HG03439 (cell line): ENCODE measurements around the gene RAB25.

ENCODE experiments used
- ATAC-seq: cut with Tn5 transposase; IDR thresholded peaks from one replicate; pipeline ENCODE4 v1.9.1; 2021; ENCODE audit warnings: mild to moderate bottlenecking, moderate library complexity; ENCODE audit not compliant: unreplicated experiment

RAB25 gene

GRCh38 chr1:156078728-156079127 lies 17.8 kb downstream of the RAB25 start:
- ATAC-seq = no peak

- ATAC-seq = no peak
Measured at GRCh38 chr1:156079762-156080161, 18.8 kb downstream of the RAB25 start.

GRCh38 chr1:156080241-156080862 lies 19.4 kb downstream of the RAB25 start:
- no peak for ATAC-seq

- ATAC-seq = no peak
Measured at GRCh38 chr1:156080863-156081179, 19.9 kb downstream of the RAB25 start.

DNA sequence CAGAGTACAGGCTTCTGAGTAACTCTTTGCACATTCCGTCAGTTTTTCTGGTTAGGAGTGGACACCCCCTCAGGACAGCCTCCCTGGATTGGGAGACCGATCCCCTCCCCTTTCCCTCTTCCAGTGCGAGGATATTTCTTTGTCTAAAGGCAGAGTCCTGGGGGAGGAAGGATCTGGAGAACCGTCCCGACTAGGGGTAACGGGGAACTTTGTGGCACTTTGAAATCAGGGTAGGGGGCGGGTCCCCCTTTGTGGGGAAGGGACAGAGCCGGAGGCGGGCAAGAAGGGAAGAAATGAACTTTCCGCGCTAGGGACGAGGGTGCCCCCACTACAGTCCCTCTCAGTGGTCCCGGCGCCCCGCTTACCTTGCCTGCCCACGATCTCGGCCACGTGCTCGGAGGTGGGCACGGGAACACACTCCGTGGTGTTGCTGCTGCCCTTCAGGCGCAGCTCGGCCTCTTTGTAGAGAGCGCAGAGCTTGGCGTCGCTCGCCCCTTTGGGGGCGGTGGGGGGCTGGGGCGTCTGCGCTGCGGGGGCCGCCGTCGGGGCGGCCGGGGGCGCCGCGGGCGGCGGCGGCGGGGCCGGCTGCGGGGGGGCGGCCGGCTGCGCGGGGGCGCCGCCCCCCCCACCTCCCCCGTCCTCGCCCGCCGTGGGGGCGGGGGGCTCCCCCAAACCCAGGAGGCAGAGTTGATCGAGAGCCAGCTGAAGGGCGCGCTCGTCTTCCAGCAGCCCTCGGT lies 20.4 kb downstream of the RAB25 start:
- ATAC-seq = no peak

DNA sequence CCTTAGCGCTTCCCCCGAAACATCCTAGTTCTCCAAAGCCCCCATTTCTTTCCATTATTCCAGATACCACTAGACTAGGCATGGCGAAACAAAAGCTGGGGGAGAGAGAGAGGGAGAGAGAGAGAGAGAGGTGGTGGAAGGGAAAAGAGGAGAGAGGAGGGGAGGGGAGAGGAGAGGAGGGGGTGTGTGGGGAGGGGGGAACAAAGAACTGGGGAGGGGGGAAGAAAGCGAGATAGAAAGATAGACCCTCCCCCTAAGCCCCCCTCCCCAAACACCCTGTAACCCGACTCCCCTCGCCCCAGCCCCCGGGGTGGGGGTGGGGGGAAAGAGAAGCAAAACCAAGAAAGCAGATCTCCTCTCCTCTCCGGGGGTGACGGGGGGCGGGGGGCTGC lies 21.0 kb downstream of the RAB25 start:
- no peak for ATAC-seq

DNA sequence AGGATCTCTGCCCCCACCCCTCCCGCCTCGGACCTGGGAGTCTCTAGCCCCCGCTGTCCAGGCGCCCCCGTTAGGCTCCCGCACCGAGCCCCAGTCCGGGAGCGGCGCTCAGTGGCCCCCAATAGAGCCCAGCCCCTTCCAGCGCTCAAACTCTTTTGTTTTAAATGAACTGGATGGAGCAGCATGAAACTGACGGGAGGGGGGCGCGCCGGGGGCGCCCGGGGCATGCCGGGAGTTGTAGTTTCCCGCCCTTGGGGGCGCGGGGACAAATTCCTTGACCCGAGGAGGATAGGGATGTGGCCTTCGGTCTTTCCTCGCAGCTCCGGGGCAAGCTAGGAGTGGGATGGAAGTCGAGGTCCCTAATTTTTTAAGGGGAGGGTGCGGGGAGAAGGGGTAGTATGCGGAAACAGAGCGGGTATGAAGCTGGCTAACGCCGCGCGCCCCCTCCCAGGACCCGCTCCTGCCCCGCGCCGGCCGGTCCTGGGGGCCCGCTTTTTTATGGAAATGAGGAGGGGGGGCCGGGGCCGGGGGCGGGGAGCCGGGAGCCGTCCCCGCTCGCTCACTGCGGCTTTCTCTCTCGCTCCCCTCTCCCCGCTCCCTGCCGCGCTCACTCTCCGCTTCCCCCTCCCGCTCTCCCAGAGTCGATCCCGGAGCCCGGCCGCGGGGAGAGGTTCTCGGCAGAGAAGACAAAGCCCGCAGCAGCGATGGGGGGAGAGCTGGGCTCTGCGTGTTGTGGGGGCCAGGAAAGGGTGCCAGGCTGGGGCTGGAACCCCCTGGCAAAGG lies 21.5 kb downstream of the RAB25 start, which contains the start of gene MEX3A:
MEX3A (minus strand) TSS at position 157 of the 783 bp plus-strand sequence. CDS start 467 bp downstream, outside the sequence.
- no peak for ATAC-seq

DNA sequence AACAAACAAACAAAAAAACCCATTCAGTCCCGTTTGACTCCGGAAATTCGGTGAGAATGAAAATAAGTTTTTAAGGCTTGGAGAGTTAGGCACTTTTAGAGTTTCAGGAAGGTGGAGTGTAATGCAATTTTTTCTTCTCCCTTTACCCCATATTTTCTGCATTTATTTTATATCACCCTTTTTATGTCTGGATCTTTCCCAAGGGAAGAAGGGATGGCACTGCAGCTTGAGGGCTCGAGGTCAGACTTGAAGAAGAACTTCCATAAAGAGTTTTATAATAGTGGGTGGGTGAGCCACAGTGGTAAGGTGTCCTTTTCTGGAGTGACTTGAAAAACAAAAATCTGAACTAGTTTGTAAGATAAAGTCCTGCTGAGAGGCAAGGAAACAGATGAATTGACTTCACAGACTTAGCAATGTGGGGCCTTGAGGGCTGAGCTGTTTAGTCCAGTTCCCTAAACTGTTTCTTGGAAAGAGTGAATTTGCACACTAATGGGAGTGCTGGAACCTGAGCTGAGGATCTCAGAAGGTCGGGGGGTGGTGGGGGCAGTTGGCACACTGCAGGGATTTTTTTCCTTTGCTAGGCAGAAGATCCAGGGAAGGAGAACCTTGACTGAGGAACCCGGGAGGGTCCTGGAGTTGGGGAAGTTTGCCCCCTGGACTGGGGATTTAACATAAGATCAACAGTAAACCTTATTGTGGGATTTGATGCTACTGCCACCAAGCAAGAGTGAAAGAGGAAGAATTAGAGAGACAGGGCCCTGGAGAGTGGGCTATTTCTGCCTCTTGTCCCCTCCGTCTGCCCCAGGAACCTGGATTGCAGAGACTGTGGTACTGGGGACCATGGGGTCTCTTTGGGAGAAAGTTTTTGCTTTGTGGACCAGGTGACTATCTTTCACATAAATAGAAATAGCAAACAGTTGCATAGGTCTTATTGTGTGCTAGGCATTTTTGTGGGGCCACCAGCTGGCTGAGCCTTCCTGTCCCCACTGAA lies 23.1 kb downstream of the RAB25 start:
- ATAC-seq = no peak

DNA sequence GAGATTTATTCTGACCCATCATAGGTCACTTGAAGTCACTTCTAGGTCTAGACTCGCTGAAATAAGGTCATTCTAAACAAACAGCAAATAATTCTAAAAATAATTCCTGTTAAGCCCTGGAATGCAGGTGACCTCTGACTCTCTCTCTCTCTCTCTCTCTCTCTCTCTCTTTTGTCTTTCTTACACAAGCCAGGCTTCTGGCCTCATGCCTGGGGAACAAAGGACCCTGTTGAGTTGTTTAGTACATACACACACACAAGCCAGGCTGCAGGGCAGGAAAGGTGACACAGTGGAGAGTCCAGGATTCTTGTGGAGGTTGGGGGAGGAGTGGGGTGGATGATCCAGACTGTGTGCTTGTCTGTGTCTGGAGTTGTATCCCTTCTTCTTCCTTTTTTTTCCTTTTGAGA lies 25.3 kb downstream of the RAB25 start:
- no peak for ATAC-seq

GRCh38 chr1:156089704-156090103 lies 28.7 kb downstream of the RAB25 start:
- ATAC-seq = no peak

GRCh38 chr1:156090138-156090839 lies 29.3 kb downstream of the RAB25 start:
- no peak for ATAC-seq

DNA sequence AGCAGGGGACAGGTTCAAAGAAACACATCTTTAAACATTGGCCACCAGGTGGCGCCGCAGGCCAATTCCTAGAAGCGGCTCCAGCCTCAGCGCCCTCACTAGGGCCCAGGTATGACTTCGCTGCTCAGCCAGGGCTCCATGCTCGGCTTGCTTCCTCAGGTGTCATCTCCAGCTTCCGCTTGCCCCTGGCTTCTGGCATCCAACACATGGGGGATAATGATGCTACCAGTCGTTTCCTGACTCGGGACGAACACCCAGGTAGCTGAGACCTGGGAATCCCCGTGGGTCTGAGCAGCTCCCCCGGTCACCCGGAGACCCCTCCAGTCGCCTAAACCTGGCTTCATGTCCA lies 29.9 kb downstream of the RAB25 start:
- no peak for ATAC-seq

GRCh38 chr1:156091610-156092009 lies 30.6 kb downstream of the RAB25 start:
- no peak for ATAC-seq

- ATAC-seq = no peak
Measured at GRCh38 chr1:156095906-156096508, 35.0 kb downstream of the RAB25 start.

DNA sequence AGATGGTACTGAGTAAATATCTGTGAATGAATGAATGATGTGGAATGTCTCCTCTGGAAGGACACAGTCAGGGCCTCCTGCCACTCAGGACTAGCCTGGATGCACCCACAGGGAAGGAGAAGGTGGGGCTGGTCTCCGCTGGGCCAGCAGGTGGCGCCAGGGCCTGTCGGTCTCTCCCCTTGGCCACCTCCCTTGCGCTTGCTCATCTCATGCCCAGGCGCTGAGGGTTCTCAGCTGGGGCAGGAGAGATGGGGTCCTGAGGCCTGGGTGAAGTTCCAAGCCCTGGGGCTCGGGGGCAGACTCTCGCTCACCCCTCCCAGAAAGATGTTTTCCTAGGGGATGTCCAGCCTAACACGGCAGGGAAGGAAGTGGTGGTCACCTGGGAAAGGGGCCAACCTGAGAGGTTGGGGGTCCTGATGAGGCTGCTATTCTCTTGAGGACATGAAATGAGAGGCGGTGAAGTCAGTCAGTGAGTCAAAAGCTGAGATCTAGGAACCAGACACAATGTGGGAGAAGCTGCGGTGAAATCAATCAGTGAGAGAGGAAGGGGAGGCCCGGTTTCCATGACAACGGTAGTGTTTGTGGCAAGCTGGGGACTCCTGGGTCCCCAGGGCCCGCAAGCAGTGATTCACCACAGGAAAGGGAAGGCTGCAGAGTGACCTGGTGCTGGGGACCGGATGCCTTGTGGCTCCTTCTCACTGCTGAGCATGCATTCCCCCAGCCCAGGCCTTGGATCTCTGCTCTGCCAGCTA lies 35.9 kb downstream of the RAB25 start:
- ATAC-seq = peak; percentile 72

DNA sequence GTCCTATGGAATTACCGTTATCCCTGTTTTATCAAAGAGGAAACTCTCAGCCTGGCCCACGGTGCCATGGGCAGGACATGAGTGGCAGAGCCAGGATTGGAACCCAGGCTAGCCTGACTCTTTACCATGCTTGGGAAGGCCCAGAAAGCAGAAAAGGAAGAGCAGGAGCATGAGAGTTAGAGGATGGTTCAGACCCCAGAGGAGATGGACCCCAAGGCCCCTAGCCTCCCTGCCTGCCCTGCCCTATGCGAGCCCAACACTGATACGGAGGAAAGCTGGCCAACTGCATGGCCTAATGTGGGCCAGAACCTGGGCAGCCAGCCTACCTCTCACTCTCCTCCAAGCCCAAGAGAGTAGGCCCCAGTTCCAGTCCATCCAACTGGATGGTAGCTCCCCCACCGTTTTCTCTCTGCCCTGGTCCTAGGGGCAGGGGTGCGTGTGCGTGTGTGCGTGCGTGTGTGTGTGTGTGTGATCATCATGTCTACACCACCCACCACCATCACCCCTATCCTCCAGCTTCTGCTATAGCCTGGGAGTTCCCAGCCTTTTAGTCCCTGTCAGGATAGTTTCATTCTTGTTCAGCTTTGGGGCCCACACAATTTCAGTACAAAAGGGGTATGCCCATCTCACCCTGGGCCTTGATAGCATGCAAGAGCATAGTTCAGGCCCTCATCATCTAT lies 36.7 kb downstream of the RAB25 start:
- no peak for ATAC-seq

- ATAC-seq = no peak
Measured at GRCh38 chr1:156098784-156099183, 37.8 kb downstream of the RAB25 start.

DNA sequence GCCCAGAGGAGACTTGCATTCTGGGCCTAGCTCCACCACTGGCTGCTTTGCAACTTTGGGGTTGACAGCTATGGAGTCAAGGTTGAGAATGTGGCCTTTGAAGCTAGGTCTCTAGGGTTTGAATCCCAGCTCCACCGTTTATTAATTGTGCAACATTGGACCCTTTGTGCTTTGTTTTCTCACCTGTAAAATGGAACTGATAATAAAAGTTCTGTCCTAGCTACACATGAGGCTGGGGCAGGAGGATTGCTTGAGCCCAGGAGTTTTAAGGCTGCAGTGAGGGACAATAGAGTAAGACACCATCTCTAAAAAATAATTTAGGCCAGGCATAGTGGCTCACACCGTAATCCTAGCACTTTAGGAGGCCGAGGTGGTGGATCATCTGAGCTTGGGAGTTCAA lies 38.3 kb downstream of the RAB25 start:
- no peak for ATAC-seq
